HL-60/S4 treated with retinoic acid at 250 ng/mL for 4 days and 3 days (cell line): ENCODE data around the gene GRXCR1.

Experiments used
- in situ Hi-C: fragments of 300-500 bp; cut with MboI; formaldehyde crosslinking; loops from 2 replicates; pipeline ENCODE4 v1.7.0; 2022; ENCODE audit warnings: low sequenced_read_pairs

The GRXCR1 gene

DNA sequence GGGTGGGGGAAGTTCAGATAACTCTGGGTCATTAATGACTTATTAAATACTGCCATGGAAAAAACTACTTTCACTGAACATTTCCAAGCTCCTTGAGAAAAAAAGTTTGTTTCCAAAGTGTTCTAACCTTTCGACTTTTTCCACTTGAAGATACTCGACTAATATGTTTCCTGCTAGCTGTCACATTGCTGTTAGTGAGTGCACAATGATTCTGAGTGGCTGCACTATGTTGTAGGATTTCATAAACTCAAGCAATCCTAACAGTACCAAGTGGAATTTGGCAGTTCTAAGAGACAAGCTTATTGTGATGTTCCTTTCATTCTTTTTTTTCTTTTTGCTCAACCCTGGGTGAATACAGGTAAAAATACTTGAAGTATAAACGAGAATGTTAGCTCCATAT lies 33.4 kb downstream of the GRXCR1 start:
- in situ Hi-C loops, result no loop called here

DNA sequence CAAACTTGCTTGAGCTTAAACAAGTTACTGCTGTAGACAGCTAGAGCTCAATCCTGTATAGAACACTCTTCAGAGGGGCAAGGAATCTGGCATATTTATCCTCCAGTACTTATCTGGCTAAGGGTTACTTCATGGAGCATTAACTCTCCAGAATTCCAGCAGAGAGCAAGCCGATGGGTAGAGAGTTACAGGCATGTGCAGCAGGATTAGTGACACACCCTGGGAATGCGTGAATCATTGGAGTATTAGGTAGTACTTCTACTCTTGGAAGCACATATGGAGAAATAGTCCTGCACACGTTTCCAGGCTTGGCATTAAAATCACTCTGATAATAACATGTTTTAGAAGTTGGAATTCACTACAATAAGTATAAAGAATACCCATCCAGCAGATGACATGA lies 35.4 kb downstream of the GRXCR1 start:
- in situ Hi-C loops, result no loop called here

DNA sequence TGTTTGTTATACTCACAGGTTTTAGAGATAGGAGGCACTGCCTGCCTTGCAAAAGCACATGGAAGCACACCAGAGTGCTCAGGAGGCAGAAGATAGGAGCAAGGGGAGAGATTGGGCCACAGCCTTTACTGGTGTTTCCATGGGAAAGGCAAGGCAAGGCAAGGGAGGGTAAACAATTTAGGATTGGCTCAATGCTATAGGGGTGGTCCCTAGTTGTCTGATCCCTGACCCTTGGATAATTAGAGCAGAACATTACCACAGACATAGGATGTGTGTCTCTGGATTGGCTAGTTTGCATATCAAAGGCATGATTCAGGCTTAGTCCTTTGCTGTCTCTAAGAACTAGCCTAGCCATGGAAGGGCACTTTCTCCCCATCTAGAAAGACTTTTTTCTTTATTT lies 36.1 kb downstream of the GRXCR1 start:
- in situ Hi-C loops, result no loop called here

DNA sequence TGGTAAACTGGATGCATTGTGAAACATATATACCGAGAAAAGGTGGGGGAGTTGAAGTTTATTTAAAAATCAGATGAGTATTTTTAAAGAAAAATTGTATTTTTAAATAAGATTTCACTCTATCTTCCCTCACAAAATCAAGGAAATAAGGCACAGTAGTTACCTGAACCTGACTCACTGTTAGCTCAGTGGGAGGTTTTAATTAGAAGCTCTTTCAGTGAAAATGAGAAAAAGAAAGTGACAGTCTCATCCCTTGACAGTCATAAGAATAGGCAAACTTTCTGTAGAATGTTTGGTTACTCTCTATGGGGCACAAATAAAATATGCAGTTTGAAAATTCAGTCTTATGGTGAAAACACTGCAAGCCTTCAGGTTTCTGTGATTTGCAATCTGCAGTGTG lies 49.7 kb downstream of the GRXCR1 start:
- in situ Hi-C loops, result no loop called here

DNA sequence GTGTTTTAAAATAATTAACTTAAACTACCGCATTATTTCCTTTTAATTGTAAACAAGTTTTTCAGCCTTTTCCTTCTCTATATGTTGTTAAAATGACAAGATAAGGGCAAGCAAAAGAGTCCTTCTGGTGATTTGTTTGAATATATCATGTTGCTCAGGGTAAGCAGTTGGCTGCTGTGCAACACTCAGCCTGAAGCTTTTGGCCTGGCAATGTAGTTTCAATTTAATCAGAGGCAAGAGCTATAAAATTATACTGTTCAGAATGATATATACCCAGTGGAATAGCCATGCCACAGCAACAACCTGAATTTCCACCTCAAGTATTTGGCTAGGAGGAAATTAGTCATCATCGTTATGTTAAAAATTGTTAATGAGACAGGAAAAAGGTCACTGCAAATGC lies 53.4 kb downstream of the GRXCR1 start:
- in situ Hi-C loops, result no loop called here

DNA sequence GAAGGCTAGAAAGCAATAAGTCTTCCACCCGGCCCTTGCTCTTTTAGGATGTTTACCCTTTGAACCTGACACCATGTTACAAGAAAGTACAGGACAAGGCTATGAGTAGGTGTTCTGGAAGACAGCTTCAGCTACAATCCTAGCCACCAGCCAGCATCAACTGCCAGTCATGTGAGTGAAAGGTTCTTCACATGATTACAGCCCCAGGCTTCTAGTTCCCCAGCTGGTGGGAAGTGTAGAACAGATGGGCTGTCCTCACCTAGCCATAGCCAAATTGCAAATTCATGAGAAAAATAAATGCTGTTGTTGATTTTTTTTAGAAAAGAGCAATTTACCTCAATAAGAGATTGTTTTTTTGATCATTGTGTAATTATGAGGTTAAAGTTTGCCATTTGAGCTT lies 60.8 kb downstream of the GRXCR1 start:
- in situ Hi-C loops, result no loop called here

DNA sequence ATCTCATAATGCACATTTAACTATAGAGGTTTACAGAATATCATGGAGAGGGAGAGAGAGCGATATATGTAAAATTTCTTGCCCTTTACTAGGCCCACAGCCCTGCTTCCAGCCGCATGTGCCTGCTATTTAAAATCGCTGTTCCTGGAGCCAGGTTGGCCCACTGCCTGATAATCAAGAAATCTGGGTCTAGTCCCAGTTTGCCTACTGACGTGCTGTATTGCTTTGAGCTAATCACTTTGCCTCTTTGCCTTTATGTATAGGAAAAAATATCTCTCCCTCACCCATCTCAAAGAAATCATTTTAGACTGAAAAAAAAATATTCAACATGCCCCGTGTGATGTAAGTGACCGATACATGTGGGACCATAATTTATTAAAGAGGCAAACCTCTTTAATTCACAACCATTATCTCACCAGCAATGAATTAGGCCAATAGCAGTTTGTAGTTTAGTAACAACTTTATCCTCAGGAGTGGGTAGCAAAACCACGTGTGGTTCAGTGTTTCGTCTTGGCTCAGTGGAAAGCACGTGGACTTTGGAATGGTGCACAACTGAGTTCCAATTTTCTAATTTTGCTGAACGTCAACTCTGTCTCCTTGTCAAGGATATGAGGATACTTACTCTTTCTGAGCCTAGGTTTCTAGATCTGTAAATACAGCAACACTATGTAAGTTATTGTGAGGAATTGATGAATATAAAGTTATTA lies 62.6 kb downstream of the GRXCR1 start:
- in situ Hi-C loops, result no loop called here

DNA sequence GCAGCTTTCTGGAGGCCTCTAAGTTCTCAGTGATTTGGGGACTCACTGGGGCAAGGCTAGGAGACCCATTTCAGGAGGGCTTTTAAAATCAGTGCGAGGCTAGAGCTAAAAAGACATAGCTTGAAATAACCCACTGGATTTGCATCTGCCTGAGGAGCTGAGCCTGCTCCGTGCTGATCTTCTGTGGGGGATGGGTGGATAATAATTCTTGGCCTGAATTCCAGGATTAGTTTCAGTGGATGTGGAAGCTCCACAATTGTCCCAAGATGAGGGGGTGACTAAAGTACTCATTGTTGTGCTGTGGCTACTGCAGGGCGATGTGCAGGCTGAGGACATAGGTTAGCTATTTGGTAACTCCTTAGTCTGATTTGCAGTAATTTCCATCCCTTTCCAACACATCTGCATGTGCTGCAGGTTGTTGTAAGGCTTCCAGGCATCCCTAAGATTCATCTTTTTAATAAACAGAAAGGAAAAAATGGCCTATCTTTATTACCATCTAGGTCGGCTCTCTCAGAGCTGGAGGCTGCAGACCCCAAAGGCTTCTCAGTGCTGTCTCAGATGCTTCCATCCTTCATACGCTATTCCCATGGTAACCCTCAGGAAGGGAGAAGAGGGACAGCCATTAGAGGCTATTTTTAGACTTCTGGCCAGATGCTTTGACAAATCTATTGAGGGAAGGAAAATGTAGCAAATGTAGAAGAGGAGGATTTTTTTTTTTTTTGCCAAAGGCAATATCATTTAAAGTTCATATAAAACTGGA lies 63.4 kb downstream of the GRXCR1 start:
- in situ Hi-C loops, result no loop called here

DNA sequence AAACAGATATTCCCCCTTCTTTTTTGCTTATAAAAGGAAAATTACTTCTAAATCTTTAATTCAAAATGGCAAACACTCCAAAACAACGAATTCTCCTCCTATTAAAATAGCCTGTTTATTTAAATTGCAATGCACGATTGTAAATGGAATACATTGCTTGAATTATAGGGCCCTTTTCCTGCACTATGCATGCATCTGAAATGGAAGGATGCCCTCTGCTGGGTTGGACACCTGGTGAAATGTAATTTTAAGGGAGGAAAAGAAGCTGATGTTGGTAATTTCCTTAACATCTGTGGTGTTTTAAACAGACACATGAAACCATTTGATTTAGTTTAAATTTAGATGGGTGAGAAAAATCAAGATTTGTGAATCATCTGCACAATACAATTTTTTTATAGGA lies 72.8 kb downstream of the GRXCR1 start:
- in situ Hi-C loops, result no loop called here

DNA sequence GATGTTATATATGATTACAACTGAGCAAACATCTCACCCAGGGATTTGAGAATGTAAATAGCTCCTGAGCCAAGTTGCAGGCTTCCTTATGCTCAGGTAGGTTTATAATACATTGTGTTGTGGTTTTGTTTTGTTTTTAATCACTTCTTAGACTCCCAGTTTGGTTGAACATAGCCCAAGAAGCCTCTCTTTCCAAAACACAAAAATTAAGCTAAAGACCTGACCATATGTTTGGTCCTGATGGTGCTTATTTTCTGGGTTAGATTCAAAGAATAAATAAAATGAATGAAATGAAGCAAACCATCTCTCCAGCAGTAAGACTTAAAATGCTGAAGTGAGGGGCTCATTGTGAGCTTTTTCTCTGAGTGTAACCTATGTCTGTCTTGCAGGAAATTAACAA lies 93.5 kb downstream of the GRXCR1 start:
- in situ Hi-C loops, result no loop called here

DNA sequence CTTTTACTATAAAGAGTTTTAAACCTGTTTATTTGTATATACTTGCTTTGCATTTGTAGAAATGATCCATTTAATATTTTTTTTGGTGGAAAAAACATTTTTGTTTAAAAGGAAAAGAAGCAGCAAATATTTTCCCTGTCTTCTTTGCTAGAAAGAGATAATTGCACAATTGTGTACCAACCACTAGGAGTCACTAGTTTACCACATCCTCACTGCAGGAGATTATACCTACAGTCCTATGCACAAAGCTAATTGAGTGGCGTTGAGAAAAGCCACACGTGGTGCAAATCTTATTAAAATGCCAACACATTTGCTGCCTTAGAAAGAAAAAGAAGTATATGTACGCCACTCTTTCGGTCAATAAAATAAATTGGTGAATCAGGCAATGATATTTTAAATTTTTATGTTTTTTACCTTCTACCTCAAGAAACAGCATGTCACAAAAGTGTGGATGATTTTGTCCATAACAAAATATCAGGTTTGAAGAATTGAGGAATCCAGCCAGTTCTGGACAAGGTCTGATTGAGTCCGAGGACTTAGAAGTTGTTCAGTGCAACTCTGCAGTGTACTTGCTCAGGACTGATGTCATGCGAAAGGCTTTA lies 102.9 kb downstream of the GRXCR1 start:
- in situ Hi-C loops, result no loop called here

DNA sequence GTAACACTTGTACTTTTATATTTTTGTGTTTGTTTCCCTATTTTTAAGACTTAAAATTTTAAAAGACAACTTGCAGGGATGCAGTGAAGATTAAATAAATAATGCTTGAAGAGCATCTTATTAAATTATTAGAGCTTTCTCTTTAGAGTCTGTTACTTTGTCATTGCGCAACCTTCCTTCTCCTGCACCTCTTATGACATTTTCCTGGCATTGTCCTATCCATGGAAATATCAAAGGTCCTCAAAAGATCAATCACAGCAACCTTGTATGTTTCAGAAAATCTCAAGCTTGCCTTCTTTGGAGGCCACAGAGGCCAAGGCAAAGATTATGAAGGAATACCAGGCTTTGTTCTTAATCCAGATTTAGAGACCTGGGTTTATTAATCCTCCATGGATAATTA lies 116.3 kb downstream of the GRXCR1 start:
- in situ Hi-C loops, result no loop called here

DNA sequence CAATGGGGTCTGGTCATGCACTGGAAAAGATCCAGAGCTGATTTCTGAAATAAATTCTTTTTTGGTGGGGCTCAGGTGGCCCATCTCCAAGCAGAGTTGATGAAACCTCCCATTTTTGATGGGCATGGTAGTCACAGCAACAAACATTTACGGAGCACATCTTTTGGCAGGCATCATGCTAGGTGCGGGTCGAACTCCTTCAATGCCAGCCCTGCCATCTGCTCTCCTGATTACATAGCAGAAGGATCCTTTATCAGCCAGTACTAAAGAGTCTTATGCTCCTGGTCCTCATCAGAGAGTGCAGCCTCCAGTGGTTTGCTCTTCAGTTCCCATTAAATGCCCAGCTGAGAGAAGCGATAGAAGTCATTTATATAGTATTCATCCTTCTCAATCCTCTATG lies 121.7 kb downstream of the GRXCR1 start:
- in situ Hi-C loops, result no loop called here

DNA sequence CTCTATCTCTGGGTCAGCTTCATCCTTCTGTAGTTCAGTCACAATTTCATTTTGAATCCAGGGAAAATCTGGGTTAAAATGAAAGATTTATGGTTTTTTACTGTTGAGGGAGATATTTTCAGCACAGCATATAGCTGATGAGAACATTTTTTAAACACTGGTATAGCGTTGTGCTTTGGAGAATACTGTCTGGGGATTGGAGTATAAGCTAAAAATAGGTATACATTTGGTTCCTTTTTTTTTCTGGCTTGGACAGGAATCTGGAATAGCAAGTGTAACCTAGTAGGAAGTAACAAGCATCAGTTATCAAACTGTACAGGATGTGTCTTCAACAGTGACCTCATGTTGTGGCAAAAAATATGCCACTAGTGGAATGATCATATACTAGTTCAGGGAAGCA lies 149.1 kb downstream of the GRXCR1 start:
- in situ Hi-C loops, result no loop called here

DNA sequence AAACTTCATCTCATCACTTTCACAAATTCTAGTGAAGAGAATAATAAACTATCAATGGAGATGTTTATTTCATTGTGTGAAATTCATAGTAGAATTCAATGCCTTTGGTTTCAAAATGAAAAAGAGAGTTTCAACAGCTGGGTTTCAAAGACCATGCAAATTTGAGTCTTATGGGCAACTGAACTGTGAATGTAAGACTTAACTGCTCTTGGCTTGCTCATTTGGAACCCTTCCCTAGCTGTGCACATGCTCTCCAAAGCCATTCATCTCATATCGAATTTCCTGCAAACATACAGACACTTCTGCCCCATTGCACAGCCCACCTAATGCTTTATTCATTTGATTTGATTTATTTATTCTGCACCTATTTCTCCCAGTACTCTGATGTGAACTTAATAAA lies 154.5 kb downstream of the GRXCR1 start:
- in situ Hi-C loops, result no loop called here

DNA sequence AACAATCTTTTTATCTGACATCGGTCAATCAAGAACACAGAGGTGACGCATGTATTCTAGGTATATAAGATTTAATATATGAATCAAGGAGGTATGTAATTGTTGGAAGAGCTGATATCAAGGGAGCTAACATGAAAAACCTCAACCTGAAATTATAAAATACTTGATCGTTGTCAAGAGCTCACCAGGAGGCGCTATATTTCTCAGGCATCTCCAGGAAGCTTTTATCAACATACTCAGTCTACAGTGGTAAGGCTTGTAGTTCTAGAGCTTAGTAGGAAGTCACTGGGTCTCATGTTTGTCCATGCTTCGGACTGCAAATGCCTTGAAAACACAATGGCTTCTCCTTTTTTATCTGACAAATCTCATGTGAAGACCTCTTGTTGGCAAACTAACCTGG lies 156.1 kb downstream of the GRXCR1 start:
- in situ Hi-C loops, result no loop called here

DNA sequence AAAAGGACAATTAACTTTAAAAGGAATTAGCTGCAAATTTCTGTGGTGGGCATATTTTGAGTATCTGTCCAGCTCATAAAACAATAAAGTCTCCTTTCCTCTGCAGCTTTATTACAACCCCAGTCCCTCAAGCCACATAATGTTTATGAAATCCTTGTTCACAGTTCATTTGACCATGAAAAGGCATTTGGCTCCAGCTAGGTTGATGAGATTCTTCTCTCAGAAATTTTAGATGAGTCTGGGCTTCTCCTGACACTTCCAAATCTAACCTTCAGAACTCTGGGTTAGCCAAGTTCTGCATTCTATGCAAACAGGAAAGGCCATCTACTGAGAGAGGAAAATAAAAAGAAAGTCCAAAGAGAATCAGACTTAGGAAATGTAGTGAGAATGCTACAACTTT lies 156.8 kb downstream of the GRXCR1 start:
- in situ Hi-C loops, result no loop called here

DNA sequence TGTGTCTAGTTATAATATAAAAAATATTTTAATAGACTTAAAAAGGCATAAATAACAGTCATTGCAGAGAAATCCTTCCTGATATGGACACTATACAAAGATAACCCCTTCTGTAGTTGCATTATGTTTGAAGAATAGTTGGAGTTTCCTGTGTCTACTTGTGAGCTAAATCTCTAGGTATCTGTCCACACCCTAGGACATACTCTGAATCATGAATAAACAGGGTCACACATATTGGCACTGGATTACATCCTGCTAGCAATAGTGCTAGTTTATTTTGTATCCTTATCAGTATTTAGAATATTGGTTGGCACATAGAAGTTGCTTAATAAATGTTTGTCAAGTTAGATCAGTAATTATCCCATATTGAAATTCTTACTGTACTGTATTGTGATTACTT lies 173.9 kb downstream of the GRXCR1 start:
- in situ Hi-C loops, result no loop called here

DNA sequence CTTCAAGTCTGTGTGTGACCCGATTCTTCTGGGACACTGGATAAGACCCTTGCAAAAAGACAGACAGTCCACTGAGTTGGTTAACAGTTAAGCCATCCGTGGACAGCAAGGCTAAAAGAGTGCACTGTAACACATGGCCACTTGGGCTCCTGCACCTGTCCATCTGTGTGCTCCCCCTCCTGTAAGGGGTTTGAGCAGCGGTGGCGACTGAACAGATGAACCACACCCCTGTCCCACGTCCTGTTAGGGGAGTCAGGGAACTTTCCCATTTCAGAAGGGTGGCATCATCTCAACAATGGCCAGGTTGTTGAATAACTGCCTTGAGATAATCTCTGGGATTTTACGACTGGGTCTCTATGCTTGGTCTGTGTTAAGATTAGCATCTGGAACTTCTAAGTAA lies 178.6 kb downstream of the GRXCR1 start:
- in situ Hi-C loops, result no loop called here
